ENCODE results near the gene SNAPC2.
"Not testable (repeated sequence)": the region's sequence is repeated elsewhere in the genome, so short reads cannot be mapped to it uniquely, and the experiment has no call there.

The SNAPC2 gene

DNA sequence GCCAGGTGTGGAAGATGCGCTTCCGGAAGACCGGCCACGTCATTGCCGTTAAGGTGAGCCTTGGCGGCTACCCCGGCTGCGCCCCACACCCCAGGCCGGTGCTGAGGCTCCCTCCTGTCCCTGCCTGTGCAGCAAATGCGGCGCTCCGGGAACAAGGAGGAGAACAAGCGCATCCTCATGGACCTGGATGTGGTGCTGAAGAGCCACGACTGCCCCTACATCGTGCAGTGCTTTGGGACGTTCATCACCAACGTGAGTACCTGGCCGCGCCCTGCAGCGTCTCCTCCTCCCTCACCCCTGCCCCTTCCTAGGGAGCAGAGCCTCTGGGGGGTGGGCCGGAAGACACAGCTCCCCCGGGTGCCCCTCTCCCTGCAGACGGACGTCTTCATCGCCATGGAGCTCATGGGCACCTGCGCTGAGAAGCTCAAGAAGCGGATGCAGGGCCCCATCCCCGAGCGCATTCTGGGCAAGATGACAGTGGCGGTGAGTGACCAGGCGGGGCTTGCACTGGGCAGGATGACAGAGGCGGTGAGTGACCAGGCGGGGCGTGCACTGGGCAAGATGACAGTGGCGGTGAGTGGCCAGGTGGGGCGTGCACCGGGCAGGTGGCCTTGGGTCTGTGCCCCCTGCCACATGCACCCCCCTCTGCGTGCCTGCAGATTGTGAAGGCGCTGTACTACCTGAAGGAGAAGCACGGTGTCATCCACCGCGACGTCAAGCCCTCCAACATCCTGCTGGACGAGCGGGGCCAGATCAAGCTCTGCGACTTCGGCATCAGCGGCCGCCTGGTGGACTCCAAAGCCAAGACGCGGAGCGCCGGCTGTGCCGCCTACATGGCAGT, 9.6 kb upstream of the SNAPC2 start:
- DNase-seq, result no peak

- no peak for DNase-seq
These were observed 8.5 kb upstream of the SNAPC2 start for GRCh38 chr19:7911508-7912143.

DNA sequence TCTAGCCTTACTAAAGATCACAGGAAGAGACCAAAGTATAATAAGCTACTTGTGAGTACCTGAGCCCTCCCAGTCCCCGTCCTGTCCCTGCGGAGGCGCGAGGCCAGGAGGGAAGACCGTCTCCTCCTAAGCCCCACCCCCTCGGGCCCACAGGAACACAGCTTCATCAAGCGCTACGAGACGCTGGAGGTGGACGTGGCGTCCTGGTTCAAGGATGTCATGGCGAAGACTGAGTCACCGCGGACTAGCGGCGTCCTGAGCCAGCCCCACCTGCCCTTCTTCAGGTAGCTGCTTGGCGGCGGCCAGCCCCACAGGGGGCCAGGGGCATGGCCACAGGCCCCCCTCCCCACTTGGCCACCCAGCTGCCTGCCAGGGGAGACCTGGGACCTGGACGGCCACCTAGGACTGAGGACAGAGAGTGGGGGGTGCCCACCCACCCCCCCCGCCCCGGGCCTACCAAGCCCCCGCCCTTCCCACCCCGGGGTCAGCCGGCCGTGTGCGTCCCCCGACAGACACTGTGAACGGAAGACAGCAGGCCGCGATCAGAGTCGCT, 7.9 kb upstream of the SNAPC2 start:
- no peak for DNase-seq

- no peak for DNase-seq
These were observed 7.2 kb upstream of the SNAPC2 start for GRCh38 chr19:7912697-7913564.

- no peak for DNase-seq
These were observed 6.5 kb upstream of the SNAPC2 start for GRCh38 chr19:7913652-7914051.

DNA sequence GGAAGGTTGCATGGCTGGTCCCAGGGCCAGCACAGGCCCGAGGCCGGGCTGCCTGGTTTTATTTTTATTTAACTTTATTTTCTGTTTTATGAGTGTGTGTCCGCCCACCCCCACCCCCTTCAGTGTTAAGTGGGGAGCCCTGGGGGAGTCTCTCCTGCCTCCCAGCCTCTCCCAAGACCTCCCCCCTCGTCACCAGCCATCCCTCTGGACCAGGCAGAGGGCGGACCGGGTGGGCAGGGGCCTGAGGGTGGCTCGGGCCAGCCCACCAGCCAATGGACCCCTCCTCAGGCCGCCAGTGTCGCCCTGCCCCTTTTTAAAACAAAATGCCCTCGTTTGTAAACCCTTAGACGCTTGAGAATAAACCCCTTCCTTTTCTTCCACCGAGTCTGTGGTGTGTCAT, 6.0 kb upstream of the SNAPC2 start:
- DNase-seq, result no peak

GRCh38 chr19:7914598-7915045, 5.5 kb upstream of the SNAPC2 start, which contains the start of gene TGFBR3L:
Gene TGFBR3L, plus strand, starts transcription at chr19:7914830.
- DNase-seq, result no peak

- DNase-seq, result no peak
These were observed 4.7 kb upstream of the SNAPC2 start for GRCh38 chr19:7915250-7916102.

DNA sequence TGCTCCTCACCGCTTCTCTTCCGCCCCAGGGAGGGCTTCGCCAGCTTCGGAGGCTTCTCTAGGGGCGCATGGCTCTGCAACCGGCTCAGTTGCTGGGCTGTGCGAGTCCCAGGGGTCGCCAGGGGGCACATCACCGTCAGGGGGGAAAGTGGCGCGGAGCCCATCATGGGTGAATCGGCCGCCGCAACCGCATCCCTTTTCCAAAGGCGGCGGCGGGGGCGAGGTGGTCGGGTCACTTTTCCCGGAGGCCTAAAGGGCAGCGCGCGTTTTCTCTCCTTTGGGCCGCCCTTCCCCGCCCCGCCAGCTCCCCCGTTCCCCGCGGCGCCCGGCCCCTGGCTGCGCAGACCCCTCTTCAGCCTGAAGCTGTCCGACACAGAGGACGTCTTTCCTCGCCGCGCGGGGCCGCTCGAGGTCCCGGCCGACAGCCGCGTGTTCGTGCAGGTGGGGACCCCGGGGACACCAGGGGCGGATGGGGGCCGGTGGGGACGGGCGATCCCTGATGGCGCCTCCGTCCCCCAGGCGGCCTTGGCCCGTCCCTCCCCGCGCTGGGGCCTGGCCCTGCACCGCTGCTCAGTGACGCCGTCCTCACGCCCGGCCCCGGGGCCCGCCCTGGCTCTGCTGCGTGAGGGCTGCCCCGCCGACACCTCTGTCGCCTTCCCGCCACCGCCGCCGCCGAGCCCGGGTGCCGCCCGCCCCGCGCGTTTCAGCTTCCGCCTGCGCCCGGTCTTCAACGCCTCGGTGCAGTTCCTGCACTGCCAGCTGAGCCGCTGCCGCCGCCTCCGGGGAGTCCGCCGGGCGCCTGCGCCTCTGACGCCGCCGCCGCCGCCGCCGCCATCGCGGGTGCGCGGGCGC, 3.8 kb upstream of the SNAPC2 start:
- DNase-seq, result no peak

- DNase-seq, result no peak
These were observed 3.2 kb upstream of the SNAPC2 start for GRCh38 chr19:7916955-7917266.

GRCh38 chr19:7917267-7918061, 2.7 kb upstream of the SNAPC2 start:
- DNase-seq, result peak in 1 of 2 experiments; percentile 42

DNA sequence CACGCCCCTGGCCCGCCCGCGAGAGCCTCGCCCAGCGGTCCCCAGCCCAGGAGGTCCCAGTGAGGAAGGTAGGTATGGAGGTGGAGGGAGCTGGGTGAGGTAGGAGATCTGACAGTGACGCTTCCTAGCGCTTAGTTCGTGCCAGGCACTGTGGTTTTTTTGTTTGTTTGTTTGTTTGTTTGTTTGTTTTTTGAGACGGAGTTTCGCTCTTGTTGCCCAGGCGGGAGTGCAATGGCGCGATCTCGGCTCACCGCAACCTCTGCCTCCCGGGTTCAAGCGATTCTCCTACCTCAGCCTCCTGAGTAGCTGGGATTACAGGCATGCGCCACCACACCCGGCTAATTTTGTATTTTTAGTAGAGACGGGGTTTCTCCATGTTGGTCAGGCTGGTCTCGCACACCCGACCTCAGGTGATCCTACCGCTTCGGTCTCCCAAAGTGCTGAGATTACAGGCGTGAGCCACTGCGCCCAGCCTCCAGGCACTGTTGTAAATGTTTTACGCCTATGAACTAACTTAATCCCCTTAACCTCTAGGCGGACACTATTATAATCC, 2.0 kb upstream of the SNAPC2 start:
- DNase-seq, result not testable (repeated sequence)

GRCh38 chr19:7918615-7919421, 1.3 kb upstream of the SNAPC2 start:
- DNase-seq, result no peak

GRCh38 chr19:7920519-7921301, 572 bp downstream of the SNAPC2 start:
- DNase-seq, result peak; percentile 92 to 93

DNA sequence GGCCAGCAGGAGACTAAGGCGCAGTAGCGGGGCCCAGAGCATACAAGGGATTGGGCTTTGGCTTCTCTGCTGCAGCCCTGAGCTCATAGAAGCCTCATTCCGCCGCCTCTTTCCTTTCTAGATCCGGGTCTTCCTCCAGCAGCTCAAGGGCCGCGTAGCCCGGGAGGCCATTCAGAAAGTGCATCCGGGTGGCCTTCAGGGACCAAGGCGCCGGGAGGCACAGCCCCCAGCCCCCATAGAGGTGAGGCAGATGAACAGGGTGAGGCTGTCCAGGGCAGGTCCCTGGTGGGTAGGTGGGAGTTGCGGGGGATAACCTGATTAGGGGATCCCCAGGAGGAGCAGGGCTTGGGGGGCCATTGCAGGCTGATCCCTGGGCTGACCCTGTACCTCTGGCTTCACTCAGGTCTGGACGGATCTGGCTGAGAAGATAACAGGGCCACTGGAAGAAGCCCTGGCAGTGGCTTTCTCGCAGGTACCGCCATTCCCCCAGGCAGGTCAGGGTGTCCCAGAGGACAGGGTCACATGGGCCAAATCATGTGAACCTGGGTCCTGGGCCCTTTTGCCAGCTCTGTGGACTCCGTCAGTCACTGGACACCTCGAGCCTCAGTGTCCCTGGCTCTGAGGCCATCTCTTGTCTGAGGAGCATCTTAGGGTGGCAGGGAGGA, 1.3 kb downstream of the SNAPC2 start:
- no peak for DNase-seq

DNA sequence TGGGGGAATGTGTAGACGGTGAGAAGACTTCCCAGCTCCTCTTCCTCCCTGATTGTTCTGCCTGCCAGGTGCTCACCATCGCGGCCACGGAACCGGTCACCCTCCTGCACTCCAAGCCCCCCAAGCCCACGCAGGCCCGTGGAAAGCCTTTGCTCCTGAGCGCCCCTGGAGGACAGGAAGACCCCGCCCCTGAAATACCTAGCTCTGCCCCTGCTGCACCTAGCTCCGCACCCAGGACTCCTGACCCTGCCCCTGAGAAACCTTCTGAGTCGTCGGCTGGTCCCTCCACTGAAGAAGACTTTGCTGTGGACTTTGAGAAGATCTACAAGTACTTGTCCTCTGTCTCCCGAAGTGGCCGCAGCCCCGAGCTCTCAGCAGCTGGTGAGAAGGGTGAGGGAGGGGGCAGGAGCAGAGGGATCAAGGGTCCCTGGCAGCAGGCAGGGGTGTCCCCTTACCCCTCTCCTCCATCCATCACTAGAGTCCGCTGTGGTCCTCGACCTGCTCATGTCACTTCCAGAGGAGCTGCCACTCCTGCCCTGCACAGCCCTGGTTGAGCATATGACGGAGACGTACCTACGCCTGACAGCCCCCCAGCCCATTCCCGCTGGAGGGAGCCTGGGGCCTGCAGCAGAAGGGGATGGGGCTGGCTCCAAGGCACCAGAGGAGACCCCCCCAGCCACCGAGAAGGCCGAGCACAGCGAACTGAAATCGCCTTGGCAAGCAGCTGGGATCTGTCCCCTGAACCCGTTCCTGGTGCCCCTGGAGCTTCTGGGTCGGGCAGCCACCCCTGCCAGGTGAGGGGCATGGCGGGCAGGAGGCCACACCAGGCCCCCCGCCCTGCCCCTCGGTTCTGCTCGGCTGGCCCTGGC, 2.1 kb downstream of the SNAPC2 start:
- no peak for DNase-seq

DNA sequence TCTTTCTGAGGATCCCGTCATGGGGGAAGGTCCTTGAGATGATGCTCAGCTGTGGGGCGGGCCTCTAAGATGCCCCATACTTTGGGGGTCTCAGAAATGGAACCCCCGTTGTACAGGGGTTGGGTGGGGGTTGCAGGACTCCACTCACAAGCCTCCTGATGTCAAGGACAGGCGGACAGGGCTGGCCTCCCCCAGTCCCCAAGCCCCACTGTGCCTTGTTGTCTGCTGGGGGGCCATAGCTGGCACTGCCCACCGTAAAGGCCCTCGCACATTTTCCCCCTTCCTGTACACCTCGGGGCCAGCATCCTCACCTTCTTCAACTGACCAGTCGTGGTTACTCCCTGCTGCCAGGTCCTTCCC, 2.7 kb downstream of the SNAPC2 start:
- DNase-seq, result no peak

Measured in AML-193 (cell line).